ENCODE data around the gene SLC47A1. TPM values are rescaled to one million over a fixed set of nuclear protein-coding genes. Genes with fewer than 3 reads are reported as not detected.

The SLC47A1 gene
- total RNA-seq, 1 donor from 2014 or later = 4.3 TPM

DNA sequence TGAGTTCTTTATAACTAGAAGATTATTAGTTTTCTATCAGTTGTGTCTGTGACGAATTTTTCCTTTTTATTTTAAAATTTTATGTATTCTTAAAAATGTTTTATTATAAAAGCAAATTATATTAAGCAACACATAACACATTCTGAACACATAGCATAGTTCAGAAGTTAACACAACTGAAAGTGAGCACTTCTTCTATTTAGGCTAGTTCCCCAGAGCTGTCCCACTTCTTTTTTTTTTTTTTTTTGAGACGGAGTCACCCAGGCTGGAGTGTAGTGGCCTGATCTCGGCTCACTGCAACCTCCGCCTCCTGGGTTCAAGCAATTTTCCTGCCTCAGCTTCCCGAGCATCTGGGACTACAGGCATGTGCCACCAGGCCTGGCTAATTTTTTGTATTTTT is 77.2 kb downstream of the SLC47A1 start:
- H3K9me3 Mint-ChIP-seq = no peaks in the 10 kb centered on the region
- TF ChIP-seq, protein P1, sequence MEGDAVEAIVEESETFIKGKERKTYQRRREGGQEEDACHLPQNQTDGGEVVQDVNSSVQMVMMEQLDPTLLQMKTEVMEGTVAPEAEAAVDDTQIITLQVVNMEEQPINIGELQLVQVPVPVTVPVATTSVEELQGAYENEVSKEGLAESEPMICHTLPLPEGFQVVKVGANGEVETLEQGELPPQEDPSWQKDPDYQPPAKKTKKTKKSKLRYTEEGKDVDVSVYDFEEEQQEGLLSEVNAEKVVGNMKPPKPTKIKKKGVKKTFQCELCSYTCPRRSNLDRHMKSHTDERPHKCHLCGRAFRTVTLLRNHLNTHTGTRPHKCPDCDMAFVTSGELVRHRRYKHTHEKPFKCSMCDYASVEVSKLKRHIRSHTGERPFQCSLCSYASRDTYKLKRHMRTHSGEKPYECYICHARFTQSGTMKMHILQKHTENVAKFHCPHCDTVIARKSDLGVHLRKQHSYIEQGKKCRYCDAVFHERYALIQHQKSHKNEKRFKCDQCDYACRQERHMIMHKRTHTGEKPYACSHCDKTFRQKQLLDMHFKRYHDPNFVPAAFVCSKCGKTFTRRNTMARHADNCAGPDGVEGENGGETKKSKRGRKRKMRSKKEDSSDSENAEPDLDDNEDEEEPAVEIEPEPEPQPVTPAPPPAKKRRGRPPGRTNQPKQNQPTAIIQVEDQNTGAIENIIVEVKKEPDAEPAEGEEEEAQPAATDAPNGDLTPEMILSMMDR (conservative IDR thresholded peaks at IDR 0.05) = no peak
- no peak overlapping the region for H3K4me3 Mint-ChIP-seq
- H3K27ac Mint-ChIP-seq (ENCODE audit: unreplicated experiment) = no peak overlapping the region
- H3K27me3 Mint-ChIP-seq (ENCODE audit: low read depth) = no peaks in the 10 kb centered on the region
- peaks cover 6% of the 10 kb centered on the region for H3K4me1 Mint-ChIP-seq
- H3K36me3 Mint-ChIP-seq (ENCODE audit: low read depth) = no peaks in the 10 kb centered on the region
- DNase-seq (ENCODE audit: low read depth, low spot score) = no peak

DNA sequence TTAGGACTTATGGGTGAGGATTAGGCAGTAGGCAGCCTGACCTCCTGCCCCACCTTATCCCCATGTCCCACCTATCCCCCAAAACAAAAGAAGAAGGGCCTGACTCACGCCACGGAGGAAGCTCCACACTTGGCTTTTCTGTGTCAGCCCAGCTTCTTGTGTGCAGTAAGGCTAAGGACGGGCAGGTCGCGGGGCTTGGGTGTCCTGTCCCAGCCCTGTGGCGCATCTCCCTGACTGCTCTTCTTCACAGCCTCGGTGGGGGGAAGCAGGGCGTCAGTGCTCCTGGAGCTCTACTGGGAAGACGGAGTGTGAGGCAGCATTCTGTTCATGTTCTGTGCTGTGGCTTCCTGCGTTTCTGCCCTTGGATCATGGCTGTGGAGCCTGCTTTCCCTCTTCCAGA is 80.3 kb downstream of the SLC47A1 start:
- H3K27ac Mint-ChIP-seq (ENCODE audit: unreplicated experiment) = no peak overlapping the region
- TF ChIP-seq, protein P1 (conservative IDR thresholded peaks at IDR 0.05) = no peak
- H3K4me3 Mint-ChIP-seq = no peak overlapping the region
- DNase-seq (ENCODE audit: low read depth, low spot score) = no peak
- peaks cover 6% of the 10 kb centered on the region for H3K4me1 Mint-ChIP-seq
- H3K9me3 Mint-ChIP-seq = peaks cover 11% of the 10 kb centered on the region
- H3K27me3 Mint-ChIP-seq (ENCODE audit: low read depth) = no peaks in the 10 kb centered on the region
- H3K36me3 Mint-ChIP-seq (ENCODE audit: low read depth) = peaks cover 8% of the 10 kb centered on the region

DNA sequence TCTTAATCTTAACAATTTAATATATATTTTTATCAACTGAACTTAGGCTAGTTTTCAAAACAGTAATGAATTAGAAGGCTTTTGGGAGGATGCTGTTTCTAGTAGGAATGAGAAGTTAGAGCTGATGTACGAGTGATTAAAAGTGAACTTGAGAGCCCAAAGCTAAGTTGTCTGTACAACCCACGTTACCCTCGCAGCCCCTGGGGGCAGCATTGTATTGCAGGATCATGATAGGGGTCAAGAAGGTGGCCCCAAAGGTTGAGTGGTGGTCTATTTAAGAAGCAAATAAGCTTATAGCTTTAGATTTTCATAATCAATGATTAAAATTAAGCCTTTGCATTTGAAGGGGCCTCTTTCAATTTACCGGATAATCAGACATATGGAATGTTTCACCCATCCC is 81.2 kb downstream of the SLC47A1 start:
- H3K9me3 Mint-ChIP-seq = peaks cover 20% of the 10 kb centered on the region
- H3K27me3 Mint-ChIP-seq (ENCODE audit: low read depth) = no peaks in the 10 kb centered on the region
- TF ChIP-seq, protein P1 (conservative IDR thresholded peaks at IDR 0.05) = no peak
- H3K36me3 Mint-ChIP-seq (ENCODE audit: low read depth) = peaks cover 17% of the 10 kb centered on the region
- no peak for DNase-seq (ENCODE audit: low read depth, low spot score)
- peaks cover 6% of the 10 kb centered on the region for H3K4me1 Mint-ChIP-seq
- H3K4me3 Mint-ChIP-seq = no peak overlapping the region
- H3K27ac Mint-ChIP-seq (ENCODE audit: unreplicated experiment) = no peak overlapping the region

DNA sequence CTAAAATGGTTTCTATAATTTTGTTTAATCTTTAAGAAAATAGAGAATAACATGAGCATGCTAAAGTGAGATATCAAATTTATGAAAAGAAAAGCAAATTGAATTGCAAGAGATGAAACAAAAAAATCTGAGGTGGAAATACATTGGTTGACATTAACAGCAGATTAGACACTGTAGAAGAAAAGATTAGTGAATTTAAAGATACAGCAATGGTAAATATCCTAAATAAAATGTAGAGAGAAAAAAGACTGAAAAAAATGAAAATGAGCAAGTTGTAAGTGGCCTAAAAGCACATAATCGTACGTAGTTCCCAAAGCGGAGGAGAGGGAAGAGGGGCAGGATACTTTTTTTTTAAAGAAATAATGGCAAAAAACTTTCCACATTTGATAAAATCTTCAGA is 84.4 kb downstream of the SLC47A1 start:
- Mint-ChIP-seq H3K27me3 (ENCODE audit: low read depth) (no peaks in the 10 kb centered on the region), H3K9me3 (peaks cover 27% of the 10 kb centered on the region), H3K36me3 (ENCODE audit: low read depth) (peaks cover 19% of the 10 kb centered on the region), H3K27ac (ENCODE audit: unreplicated experiment) (no peak overlapping the region), H3K4me1 (peaks cover 6% of the 10 kb centered on the region), H3K4me3 (no peak overlapping the region)
- DNase-seq (ENCODE audit: low read depth, low spot score) = no peak
- TF ChIP-seq, protein P1 (conservative IDR thresholded peaks at IDR 0.05) = no peak

DNA sequence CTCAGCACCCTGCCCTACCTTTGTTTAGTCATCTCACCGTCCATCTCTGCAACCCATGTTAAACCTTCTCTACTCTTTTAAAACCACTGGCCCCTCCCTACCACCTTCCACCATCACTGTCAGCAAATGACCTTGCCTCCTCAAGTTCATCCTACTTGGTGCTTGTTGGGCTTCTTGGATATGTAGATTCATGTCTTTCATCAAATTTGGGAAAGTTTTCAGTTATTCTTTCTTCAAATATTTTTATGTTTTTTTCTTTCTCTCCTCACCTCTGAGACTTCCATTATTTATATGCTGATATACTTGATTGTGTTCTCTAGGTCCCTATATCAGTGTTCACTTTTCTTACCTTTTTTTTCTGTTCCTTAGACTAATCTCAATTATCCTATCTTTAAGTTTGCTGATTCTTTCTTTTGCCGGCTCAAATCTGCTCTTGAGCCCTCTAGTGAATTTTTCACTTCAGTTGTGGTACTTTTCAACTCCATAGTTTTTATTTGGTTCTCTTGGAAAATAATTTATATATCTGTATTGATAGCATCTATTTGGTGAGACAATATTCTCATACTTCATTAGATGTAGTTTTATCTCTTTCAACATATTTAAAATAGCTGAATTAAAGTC is 86.2 kb downstream of the SLC47A1 start:
- H3K4me1 Mint-ChIP-seq = no peaks in the 10 kb centered on the region
- no peak overlapping the region for H3K4me3 Mint-ChIP-seq
- no peaks in the 10 kb centered on the region for H3K27me3 Mint-ChIP-seq (ENCODE audit: low read depth)
- no peak overlapping the region for H3K27ac Mint-ChIP-seq (ENCODE audit: unreplicated experiment)
- H3K9me3 Mint-ChIP-seq = peaks cover 27% of the 10 kb centered on the region
- H3K36me3 Mint-ChIP-seq (ENCODE audit: low read depth) = peaks cover 19% of the 10 kb centered on the region
- TF ChIP-seq, protein P1 (conservative IDR thresholded peaks at IDR 0.05) = no peak
- DNase-seq (ENCODE audit: low read depth, low spot score) = no peak
